Activated CD8-positive, alpha-beta T cell treated with anti-CD3 and anti-CD28 coated beads, Interleukin-2, amount 10 ng/mL, durations not matched to agents 7 days and 5 days (primary cell): ENCODE data around the gene KLHDC8B. TPM values are rescaled to one million over a fixed set of nuclear protein-coding genes. Genes with fewer than 3 reads are reported as not detected.

Experiments used
- total RNA-seq, 2 experiments: library from RNA; stranded (reverse); gene quantifications; one replicate each; pipeline ENCODE4 v1.2.3, GENCODE V29; 2021

KLHDC8B gene
- total RNA-seq, 2 experiments from 2014 or later, result 0.81 to 1.2 TPM

Other genes starting within 250 kb of the KLHDC8B start
- gene P4HTM, start 181.4 kb upstream of the KLHDC8B start, total RNA-seq, result 10 to 100 TPM; 35.2 to 39.6 TPM
- gene WDR6, start 164.2 kb upstream of the KLHDC8B start, total RNA-seq, result 100 to 1,000 TPM; 134 to 140 TPM
- gene DALRD3, start 153.0 kb upstream of the KLHDC8B start, total RNA-seq, result 10 to 100 TPM; 24.7 to 25.4 TPM
- 10 to 100 TPM; 92.1 to 93.7 TPM for gene NDUFAF3, start 149.5 kb upstream of the KLHDC8B start, total RNA-seq
- 100 to 1,000 TPM; 227 to 229 TPM for gene IMPDH2, start 142.2 kb upstream of the KLHDC8B start, total RNA-seq
- gene QRICH1, start 77.5 kb upstream of the KLHDC8B start, total RNA-seq, result 100 to 1,000 TPM; 130 to 131 TPM
- gene QARS1, start 66.8 kb upstream of the KLHDC8B start, total RNA-seq, result 100 to 1,000 TPM; 250 to 294 TPM
- gene USP19, start 50.8 kb upstream of the KLHDC8B start, total RNA-seq, result 10 to 100 TPM; 58.0 to 60.4 TPM
- under 1 TPM in 1 of 2 experiments, not detected in 1; 0.29 TPM for gene LAMB2, start 38.5 kb upstream of the KLHDC8B start, total RNA-seq
- 10 to 100 TPM; 21.8 to 22.7 TPM for gene CCDC71, start 5.3 kb upstream of the KLHDC8B start, total RNA-seq
- gene C3orf62, start 105.6 kb downstream of the KLHDC8B start, total RNA-seq, result 10 to 100 TPM; 10.4 to 11.1 TPM
- gene USP4, start 168.5 kb downstream of the KLHDC8B start, total RNA-seq, result 10 to 100 TPM; 72.1 to 74.0 TPM
- 100 to 1,000 TPM; 115 to 119 TPM for gene GPX1, start 186.8 kb downstream of the KLHDC8B start, total RNA-seq
- gene RHOA, start 240.4 kb downstream of the KLHDC8B start, total RNA-seq, result 100 to 1,000 TPM; 518 to 520 TPM
- 10 to 100 TPM; 19.6 to 25.2 TPM for gene TCTA, start 240.8 kb downstream of the KLHDC8B start, total RNA-seq